ENCODE data around the gene CD2AP.
"Not testable (repeated sequence)": the region's sequence is repeated elsewhere in the genome, so short reads cannot be mapped to it uniquely, and the experiment has no call there.

Gene CD2AP, protein sequence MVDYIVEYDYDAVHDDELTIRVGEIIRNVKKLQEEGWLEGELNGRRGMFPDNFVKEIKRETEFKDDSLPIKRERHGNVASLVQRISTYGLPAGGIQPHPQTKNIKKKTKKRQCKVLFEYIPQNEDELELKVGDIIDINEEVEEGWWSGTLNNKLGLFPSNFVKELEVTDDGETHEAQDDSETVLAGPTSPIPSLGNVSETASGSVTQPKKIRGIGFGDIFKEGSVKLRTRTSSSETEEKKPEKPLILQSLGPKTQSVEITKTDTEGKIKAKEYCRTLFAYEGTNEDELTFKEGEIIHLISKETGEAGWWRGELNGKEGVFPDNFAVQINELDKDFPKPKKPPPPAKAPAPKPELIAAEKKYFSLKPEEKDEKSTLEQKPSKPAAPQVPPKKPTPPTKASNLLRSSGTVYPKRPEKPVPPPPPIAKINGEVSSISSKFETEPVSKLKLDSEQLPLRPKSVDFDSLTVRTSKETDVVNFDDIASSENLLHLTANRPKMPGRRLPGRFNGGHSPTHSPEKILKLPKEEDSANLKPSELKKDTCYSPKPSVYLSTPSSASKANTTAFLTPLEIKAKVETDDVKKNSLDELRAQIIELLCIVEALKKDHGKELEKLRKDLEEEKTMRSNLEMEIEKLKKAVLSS

DNA sequence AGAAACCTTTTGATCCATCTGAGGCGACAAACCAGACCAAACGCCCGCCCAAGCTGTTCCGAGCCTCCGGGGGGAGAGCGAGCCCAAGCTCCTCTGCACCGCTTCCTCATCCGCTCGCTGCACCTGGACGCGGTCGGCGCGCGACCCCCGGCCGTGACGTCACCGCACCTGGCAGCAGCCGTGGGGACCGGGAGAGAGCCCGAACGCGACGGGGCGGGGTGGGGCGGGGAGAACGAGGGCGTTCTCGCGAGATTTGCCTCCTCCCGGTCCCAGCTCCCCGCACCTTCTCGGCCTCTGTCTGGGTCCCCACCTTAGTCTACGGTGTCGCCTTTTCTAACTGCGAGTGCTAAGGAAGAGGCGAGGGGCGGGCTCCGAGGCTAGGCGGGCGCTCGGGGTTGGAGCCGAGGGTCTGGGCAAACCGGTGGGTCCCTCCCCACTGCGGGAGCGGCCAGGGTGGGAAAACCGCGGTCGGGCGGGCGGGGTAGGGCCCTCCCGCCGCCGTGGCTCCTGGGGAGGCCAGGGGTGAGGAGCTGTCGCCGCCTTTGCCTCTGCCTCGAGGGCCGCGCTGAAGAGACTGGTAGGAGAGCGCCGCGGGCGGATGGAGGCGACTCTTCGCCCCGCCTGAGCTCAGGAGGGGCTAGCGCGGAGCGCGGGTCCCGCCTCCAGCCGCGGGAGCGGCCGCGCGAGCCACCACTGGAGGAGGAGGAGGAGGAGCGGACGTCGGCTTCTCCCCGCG lies at the start of gene CD2AP:
Gene CD2AP (plus strand): TSS at position 293 of the 736 bp plus-strand sequence. CDS start 456 bp downstream, outside the sequence.
- peak; percentile 71 to 82 for DNase-seq (ENCODE audit: low read depth in 2 of 2)

DNA sequence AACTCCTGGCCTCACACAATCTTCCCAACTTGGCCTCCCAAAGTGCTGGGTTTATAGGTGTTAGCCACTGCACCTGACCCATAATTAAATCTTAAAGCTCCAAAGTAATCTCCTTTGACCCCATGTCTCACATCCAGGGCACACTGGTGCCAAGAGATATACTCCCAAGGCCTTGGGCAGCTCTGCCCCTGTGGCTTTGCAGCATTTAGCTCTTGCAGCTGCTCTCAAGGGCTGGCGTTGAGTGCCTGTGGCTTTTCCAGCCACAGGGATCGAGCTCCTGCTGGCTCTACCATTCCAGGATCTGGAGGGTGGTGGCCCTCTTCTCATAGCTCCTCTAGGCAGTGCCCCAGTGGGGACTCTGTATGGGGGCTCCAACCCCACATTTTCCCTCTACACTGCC lies 49.3 kb upstream of the CD2AP start:
- DNase-seq (ENCODE audit: low read depth in 2 of 2): no peak

DNA sequence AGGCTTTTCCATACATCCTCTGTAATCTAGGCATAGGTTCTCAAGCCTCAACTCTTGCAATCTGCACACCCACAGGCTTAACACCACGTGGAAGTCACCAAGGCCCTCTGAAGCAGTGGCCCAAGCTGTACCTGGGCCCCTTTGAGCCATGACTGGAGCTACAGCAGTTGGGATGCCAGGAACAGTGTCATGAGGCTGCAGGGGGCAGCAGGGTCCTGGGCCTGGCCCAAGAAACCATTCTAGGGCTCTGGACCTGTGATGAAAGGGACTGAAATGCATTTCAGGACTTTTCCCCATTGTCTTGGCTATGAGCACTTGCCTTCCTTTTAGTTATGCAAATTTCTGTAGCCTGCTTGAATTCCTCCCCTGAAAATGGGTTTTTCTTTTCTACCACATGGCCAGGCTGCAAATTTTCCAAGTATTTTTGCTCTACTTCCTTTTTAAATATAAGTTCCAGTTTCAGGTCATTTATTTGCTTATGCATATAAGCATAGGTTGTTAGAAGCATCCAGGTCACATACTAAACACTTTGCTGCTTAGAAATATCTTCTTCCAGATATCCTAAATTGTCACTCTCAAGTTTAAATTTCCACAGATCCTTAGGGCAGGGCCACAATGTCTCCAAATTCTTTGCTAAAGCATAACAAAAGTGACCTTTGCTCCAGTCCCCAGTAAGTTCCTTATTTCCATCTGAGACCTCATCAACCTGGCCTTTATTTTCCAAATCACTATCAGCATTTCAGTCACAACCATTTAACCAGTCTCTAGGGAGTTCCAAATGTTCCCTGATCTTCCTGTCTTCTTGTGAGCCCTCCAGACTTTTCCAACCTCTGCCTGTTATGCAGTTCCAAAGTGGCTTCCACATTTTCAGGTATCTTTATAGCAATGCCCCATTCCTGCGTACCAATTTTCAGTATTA lies 48.6 kb upstream of the CD2AP start:
- DNase-seq (ENCODE audit: low read depth in 2 of 2): no peak

DNA sequence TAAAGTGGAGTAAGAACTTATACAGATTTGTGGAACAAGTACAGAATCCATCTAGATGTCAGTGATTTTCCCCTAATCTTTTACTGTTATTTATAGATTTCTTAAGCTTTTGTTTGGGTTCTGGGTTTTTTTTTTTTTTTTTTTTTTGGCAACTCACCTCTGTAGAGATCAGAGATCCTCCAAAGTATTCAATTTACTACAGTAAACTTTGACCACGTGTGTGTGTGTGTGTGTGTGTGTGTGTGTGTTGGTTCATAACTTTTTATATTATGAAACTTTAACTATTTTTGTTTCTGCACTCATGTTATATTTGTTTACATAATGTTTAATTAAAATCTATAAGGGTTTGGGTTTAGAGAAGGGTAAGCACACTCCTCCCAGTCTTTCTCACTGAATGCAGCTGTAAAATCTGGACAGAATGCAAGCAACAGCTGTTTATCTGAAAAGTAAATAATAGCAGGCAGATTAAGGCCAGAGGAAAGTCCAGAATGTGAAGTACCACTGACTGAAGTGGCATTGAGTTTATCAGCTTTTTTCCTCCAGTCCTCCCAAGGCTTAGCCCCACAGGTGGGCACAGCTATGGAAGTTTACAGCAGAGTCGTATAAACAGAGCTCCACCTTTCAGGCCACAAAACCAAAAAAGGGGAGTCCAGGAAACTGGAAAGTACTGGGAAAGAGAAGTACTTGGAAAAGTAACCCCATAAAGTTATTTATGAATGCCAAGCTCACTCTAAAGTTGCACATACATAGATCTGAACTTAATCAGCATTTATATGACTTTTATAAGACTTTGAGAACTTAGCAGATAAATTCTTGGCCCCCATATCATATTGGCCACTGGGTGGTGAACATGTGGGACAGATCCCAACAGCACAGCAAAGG lies 43.0 kb upstream of the CD2AP start:
- DNase-seq (ENCODE audit: low read depth in 2 of 2): no peak

DNA sequence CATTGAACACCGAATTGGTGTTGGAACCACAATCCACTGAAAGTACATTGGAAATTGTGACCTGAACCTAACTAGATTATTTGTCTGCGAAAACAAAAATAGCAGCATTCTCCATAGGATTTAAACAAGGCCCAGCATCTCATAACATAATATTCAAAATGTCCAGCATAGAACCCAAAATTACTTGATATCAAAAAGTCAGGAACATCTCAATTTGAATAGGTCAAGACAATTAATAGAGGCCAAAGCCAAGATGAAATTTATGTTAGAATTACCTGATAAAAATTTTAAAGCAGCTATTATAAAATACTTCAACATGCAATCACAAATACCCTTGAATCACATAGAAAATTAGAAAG lies 42.4 kb upstream of the CD2AP start:
- DNase-seq (ENCODE audit: low read depth in 2 of 2): no peak

DNA sequence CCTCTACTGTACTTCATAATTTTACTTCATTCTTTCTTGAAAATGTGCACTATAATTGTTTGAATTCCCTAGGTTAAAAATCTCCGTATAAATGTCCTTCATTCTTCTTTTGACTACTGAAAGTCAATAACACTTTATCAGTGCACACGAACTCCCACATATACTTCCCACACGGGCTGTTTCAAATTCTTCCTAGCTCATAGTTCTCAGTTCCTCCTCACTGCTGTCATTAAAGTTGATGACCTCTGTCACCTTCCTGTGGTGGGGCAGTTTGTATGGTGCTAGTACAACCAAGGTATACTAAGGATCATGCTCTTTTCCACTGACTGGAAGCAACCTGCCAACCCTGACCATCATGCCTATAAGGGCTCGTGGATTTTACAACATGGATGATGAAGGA lies 40.0 kb upstream of the CD2AP start:
- DNase-seq (ENCODE audit: low read depth in 2 of 2): no peak

DNA sequence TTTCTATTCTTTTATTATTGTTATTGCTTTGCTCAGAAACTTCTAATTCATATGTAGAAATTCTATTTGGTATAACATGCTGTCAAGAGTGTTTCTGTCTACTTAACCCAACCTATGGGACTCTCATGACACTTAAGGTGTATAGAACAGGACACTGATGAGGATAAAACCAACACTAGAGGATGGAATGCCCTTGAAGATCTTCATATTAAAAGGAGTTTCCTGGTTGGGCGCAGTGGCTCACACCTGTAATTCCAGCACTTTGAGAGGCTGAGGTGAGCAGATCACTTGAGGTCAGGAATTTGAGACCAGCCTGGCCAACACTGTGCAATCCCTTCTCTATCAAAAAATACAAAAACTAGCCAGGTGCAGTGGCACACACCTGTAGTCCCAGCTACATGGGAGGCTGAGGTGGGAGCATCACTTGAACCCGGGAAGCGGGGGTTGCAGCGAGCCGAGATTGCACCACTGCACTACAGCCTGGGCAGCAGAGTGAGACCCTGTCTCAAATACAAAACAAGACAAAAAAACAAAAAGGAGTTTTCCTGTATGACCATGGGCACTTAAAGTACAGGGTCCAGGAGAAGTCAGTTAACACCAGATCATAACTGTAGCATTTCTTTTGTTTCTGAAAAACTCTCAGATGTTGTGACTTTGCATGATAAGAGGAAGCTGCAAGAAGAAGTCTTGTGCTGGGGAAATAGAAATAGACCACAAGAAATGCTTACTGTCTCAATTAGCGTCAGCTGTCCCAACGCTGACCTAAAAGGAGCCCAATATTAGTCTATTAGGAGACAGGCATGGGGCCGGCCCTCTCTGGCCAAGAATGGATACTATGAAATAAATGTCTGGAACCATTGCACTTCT lies 38.9 kb upstream of the CD2AP start:
- DNase-seq (ENCODE audit: low read depth in 2 of 2): no peak

DNA sequence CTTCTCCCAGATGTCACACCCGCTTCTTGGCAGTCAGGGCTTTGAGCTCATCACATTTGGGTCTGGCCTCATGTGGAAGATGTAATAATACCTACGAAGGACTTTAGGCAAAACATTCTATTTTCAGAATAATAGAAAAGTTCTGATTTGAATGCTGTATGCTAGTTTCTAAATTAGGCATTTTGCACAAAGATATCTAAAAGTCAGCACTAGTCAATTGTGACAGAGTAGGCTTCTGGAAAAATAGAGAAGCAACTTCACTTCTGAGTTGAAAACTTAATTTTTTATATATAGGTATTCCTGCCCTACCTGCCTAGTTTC lies 38.3 kb upstream of the CD2AP start:
- no peak for DNase-seq (ENCODE audit: low read depth in 2 of 2)

DNA sequence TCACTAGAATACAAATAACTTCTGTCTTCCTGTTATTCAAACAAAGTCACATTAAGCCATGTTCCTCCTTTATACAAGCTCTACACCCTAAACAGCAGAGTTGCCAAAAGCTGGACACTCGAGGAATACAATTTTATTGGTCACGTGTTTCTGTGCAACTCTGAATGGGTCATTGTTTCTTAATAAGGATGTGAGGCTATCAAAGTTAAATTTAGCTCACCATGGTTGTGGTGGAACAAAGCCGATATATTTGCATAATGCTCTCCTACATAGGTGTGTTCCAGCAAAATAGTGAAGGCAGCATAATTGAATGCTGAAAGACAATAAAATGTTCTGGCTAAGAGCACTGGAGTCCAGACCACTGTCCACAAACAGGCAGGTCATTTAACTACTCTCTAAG lies 36.9 kb upstream of the CD2AP start:
- no peak for DNase-seq (ENCODE audit: low read depth in 2 of 2)

DNA sequence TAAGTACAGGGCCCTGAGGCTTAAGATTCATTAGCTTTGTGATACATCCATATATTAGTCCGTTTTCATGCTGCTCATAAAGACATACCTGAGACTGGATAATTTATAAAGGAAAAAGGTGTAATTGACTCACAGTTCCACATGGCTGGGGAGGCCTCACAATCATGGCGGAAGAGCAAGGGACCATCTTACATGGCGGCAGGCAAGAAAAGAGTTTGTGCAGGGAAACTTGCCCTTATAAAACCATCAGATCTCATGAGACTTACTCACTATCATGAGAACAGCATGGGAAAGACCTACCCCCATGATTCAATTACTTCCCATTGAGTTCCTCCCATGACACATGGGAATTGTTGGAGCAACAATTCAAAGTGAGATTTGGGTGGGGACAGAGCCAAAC lies 32.6 kb upstream of the CD2AP start:
- DNase-seq (ENCODE audit: low read depth in 2 of 2): not testable (repeated sequence)

DNA sequence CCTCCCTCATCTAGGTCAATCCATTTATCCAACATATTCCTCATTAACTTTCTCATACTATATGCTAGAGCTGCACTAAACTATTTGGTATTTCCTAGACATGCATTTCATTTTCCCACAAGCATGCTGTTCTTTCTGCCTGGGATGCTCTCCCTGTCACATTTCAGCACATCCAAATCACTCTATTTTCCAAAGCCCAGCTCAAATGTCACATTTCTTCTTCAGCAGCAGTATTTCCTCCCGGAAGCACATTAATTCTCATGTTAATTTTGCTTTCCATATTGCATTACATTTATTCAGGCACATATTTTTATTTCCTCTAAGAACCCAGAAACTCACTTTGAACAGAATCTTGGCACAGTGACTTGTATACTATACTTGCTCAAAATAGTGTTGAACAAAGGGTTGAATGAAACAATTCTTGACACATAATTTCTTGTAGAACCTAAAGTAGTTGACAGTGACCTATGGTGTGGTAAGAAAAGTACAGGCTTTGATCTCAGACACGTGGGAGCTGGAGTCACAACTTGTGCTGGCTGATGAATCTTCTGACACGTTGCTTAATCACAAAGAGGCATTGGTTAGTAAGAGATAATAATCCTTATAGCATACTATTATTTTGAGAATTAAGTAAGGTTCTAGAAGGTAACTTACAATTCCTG lies 30.8 kb upstream of the CD2AP start:
- DNase-seq (ENCODE audit: low read depth in 2 of 2): no peak

DNA sequence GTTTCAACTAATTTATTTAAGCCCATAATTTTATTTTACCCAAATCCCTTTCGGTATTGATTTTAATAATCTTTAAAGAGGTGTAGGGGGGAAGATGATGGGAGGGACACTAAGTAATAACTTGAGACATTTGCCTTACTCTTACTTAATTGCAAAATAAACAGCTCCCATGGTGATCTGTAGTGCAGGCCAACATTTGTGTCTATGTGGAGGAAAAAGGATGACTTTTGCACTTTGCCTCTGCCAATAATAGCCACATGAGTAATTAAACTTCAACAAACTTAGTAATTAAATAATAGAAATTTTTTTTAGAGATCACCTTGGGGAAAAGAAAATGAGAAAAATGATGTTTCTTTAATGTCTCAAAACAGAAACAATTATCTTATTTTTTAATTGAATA lies 29.9 kb upstream of the CD2AP start:
- no peak for DNase-seq (ENCODE audit: low read depth in 2 of 2)

DNA sequence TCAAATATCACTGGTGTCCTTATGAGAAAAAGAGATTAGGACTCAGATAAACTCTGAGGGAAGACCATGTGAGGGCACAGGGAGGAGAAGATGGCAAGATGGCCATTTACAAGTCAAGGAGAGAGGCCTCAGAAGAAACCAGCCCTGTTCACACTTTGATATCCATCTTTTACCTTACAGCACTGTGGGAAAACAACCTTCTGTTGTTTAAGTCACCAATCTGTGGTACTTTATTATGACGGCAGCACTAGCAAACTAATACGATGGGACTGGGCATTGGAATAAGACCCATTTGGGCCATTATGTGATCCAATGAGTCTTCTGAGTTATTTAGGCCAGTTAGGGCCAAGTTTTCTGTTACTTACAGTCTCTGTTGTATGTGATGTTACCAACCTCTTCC lies 26.4 kb upstream of the CD2AP start:
- DNase-seq (ENCODE audit: low read depth in 2 of 2): no peak

DNA sequence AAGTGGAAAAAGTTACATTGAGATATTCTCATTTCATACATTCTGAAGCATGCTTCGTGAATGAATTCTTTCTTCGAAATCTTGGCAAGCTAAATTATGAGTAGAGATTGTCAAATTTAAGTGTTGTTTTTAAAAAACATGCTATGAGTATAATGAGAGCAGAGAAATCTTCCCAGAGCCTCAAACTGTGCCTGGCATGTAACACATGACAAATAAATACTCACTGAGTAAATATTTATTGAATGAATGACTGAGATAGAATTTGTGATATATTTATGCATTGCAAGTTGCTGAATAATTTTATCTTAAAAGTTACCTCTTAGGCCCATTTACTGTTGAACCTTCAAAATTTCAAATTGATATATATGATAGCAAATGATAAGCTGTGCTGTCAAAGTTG lies 24.7 kb upstream of the CD2AP start:
- no peak for DNase-seq (ENCODE audit: low read depth in 2 of 2)

DNA sequence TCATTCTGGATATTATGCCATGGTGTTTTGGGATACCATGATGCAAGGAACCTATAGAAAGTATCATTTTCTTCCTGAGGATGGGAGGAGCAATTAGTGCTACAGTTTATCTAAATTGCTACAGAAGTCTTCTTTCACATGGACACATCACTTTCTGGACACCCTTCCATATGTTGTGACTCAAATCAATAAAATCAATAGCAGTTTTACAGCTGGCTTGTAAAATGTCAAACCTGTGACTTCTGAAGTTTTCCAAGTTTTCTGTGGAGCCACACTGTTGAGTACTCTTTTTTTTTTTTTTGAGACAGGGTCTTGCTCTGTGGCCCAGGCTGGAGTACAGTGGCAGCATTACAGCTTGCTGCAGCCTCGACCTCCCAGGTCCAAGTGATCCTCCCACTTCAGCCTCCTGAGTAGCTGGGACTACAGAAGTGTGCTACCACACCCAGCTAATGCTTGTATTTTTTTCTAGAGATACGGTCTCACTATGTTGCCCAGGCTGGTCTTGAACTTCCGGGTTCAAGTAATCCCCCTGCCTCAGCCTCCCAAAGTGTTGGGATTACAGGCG lies 24.1 kb upstream of the CD2AP start:
- no peak for DNase-seq (ENCODE audit: low read depth in 2 of 2)

DNA sequence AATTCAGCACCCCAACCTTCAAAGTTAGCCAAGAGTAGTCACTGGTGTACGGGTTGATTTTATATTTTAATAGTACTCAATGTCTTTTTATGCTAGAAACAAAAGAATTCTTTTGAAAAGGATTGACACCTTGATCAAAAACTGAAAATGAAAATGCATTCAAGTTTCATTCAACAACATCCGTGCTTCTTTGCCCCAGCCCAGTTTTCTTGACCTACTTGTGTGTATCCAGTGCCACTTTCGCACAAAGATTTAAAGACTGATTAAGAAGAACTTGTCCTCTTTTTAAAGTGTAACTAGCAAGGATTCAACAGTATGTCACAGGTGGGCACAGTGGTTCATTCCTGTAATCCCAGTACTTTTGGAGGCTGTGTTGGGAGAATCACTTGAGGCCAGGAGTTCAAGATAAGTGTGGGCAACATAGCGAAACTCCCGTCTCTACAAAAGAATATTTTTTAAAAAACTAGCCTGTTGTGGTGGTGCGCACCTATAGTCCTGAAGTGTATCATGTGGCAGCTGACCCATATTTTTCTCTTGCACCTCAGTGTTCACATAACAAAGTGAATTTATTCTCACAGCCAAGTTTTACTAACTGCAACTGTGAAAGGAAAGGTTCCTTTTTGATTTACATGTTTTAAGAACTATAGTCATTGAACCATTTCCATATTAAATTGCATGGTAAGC lies 22.7 kb upstream of the CD2AP start:
- no peak for DNase-seq (ENCODE audit: low read depth in 2 of 2)

DNA sequence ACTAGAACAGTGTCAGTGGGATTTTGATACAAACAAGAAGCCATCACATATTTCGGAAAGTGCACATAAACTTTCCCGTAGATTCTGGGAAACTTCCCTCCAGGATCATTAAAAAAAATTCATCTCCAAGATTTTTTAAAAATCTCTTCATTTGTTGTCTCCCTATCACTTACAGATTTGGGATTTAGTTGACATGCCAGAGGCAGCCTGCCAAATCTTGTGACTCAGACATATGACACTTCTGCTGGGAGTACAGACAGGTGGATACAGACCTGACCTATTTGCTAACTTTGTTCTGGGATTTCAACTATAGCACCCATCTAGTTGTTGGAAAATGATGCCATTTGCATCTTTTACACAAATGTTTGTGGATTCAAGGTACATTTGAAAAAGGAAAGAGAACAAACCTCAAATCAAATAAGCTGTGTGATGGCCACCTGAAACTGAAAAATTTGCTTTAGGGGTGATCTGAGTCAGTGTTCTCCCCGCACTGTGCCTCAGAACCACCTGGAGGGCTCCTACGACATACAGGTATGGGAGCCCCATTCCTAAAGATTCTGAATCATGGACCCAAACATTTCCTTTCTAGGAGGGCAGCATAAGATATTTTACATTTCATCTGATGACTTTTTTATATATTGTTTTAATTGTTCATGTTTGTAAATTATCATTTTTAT lies 21.9 kb upstream of the CD2AP start:
- no peak for DNase-seq (ENCODE audit: low read depth in 2 of 2)

DNA sequence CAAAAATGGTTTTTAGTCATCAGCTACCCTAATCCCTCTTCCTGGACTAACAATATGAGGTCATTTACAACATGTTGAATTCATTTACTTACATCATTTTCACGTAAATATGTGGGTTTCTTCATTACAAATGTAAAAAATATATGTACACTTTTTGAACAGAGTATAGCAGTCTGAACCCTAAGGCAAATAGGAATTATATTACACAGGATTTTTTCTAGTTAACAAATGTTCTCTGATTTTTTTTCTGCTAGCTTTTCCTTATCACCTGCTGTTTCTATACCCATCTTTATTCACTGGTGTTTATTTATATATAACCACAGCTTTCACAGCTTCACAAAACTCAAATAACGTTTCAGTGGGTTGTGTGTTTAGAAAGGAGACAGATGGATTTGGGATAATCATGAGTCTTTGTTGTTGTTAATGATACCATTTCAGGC lies 21.0 kb upstream of the CD2AP start:
- no peak for DNase-seq (ENCODE audit: low read depth in 2 of 2)

All from activated CD4-positive, alpha-beta T cell treated with anti-CD3 and anti-CD28 coated beads for 24 hours (primary cell).